Naive thymus-derived CD8-positive, alpha-beta T cell (primary cell): ENCODE results near the gene PMS2. TPM values are rescaled to one million over a fixed set of nuclear protein-coding genes. Genes with fewer than 3 reads are reported as not detected.
A peak's percentile ranks its signal among the peaks of the same experiment; 100 is the strongest.
"Not testable (repeated sequence)": the region's sequence is repeated elsewhere in the genome, so short reads cannot be mapped to it uniquely, and the experiment has no call there.

Experiments
- ATAC-seq, 2 donors: fragments of 150-1000 bp; cut with Tn5 transposase in 1 of 2; sonication (Bioruptor Pico), chemical (Tn5 transposase) in 1 of 2; 1 replicate in 1 of 2; 2 replicates in 1 of 2; pipeline ENCODE4 v1.10.0; 2021; ENCODE audit warnings: mild to moderate bottlenecking in 2 of 2, moderate library complexity in 2 of 2
- POLR2A ChIA-PET: fragments of 350-600 bp; sonication (Branson Sonifier 250); formaldehyde crosslinking; loops from one replicate; lab custom pipeline; 2021; ENCODE audit warnings: antibody characterized with exemption; lab: Charles Lee
- DNase-seq, 10 donors: peaks; one replicate each; pipeline versions ENCODE4 v3.0.0 to v3.0.0-alpha.2; 2020 to 2022
- H3K27ac Mint-ChIP-seq, 10 donors: one replicate each; pipeline ENCODE4 v1.8.0; 2020 to 2022; ENCODE audit warnings: mild to moderate bottlenecking in 10 of 10, mixed read lengths in 10 of 10, moderate library complexity in 4 of 10, inconsistent platforms in 1 of 10
- H3K27me3 Mint-ChIP-seq, 5 donors: one replicate each; pipeline ENCODE4 v1.8.0; 2021 to 2022; ENCODE audit warnings: mixed read lengths in 5 of 5
- H3K36me3 Mint-ChIP-seq, 3 donors: one replicate each; pipeline ENCODE4 v1.8.0; 2020 to 2022; ENCODE audit warnings: mixed read lengths in 3 of 3, mild to moderate bottlenecking in 2 of 3, inconsistent platforms in 1 of 3
- H3K4me1 Mint-ChIP-seq, 4 donors: one replicate each; pipeline ENCODE4 v1.8.0; 2021 to 2022; ENCODE audit warnings: mixed read lengths in 4 of 4
- H3K4me3 Mint-ChIP-seq, 10 donors: one replicate each; pipeline ENCODE4 v1.8.0; 2020 to 2022; ENCODE audit warnings: mild to moderate bottlenecking in 10 of 10, mixed read lengths in 10 of 10, moderate library complexity in 6 of 10, inconsistent platforms in 1 of 10
- H3K9me3 Mint-ChIP-seq, 9 donors: one replicate each; pipeline ENCODE4 v1.8.0; 2020 to 2022; ENCODE audit warnings: mixed read lengths in 9 of 9, mild to moderate bottlenecking in 3 of 9, inconsistent platforms in 1 of 9, moderate library complexity in 1 of 9
- polyA plus RNA-seq, 3 donors: library from polyadenylated mRNA; unstranded; fragments of 300-500 nt; fragmentation: Illumina TruSeq; gene quantifications; one replicate each; pipeline ENCODE4 v1.2.3, GENCODE V29; 2021
- total RNA-seq, 8 experiments: library from RNA in 2 of 8; stranded (reverse) in 2 of 8; gene quantifications; one replicate each; pipeline ENCODE4 v1.2.3 and lab custom pipeline; 2021 to 2026

The PMS2 gene
- total and polyA plus RNA-seq, 5 experiments from 2014 or later: 9.8 to 22.8 (median 14.2) TPM

DNA sequence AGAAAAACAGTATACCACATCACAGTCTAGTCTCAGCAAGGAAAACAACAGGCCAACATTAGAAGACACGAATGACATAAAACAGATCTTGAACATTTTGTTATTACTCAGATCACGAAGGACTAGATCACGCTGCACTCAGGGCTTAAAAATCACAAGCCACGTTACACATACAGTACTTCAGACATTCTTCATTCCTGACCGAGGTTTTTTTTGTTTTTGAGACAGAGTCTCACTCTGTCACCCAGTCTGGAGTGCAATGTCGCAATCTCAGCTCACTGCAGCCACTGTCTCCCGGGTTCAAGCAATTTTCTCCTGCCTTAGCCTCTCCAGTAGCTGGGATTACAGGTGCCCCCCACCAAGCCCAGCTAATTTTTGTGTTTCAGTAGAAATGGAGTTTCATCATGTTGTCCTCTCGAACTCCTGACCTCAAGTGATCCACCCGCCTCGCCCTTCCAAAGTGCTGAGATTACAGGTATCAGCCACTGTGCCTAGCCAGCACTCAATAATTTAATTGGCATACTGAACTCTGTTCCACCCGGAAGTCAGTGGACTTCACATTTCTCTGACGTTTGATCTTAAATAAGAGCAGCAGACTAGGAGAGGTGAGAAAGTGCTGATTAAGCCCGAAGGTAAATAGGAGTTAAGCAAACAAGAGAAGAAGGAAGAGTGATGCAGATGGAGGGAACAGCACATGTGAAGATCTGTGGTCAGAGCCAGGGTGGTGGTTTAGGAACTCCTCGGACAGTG is 3.7 kb upstream of the PMS2 start:
- ATAC-seq: no peak
- POLR2A ChIA-PET: no interaction called here

GRCh38 chr7:6011541-6011940 is 2.7 kb upstream of the PMS2 start:
- DNase-seq (no peak), ATAC-seq (no peak)
- Mint-ChIP-seq H3K27me3 (no peaks in the 10 kb centered on the region), H3K4me1 (peaks cover 15 to 39% (median 30%) of the 10 kb centered on the region in 4 donors), H3K9me3 (no peaks in the 10 kb centered on the region), H3K36me3 (peaks cover 0 to 26% (median 0%) of the 10 kb centered on the region in 3 donors), H3K4me3 (peak overlapping the region in 2 of 10 donors; percentile 82 to 94), H3K27ac (peak overlapping the region in 6 of 10 donors; percentile 19 to 60 (median 36))
- POLR2A ChIA-PET: no interaction called here

More for the DNA sequence above, 3.7 kb upstream of the PMS2 start:
- Mint-ChIP-seq H3K9me3 (no peaks in the 10 kb centered on the region), H3K27me3 (no peaks in the 10 kb centered on the region), H3K27ac (peak overlapping the region; percentile 11 to 89 (median 63)), H3K4me3 (no peak overlapping the region), H3K4me1 (peaks cover 10 to 34% (median 23%) of the 10 kb centered on the region in 4 donors), H3K36me3 (peaks cover 0 to 35% (median 0%) of the 10 kb centered on the region in 3 donors)
- no peak for DNase-seq

GRCh38 chr7:6010370-6010769 is 1.5 kb upstream of the PMS2 start:
- H3K9me3 Mint-ChIP-seq, ATAC-seq, DNase-seq, H3K27me3 Mint-ChIP-seq: not testable (repeated sequence)
- Mint-ChIP-seq H3K36me3 (peaks cover 0 to 18% (median 0%) of the 10 kb centered on the region in 3 donors), H3K4me3 (peak overlapping the region; percentile 42 to 98 (median 82)), H3K4me1 (peaks cover 17 to 43% (median 32%) of the 10 kb centered on the region in 4 donors), H3K27ac (peak overlapping the region; percentile 49 to 97 (median 92))
- POLR2A ChIA-PET: interaction anchor here (0.8 to 2.4 kb wide), 2 partner anchors 14 to 204 kb away, joined by 3 to 9 read pairs; no protein-coding TSS in a partner anchor

- POLR2A ChIA-PET: interaction anchor here (0.5 to 2.4 kb wide), 7 partner anchors 11 to 324 kb away, joined by 3 to 9 read pairs (median 5); no protein-coding TSS in a partner anchor
- not testable (repeated sequence) for ATAC-seq, H3K9me3 Mint-ChIP-seq, DNase-seq, H3K27me3 Mint-ChIP-seq
- H3K4me1 Mint-ChIP-seq: peaks cover 17 to 45% (median 31%) of the 10 kb centered on the region in 4 donors
- peak overlapping the region in 6 of 10 donors; percentile 9 to 90 (median 42) for H3K27ac Mint-ChIP-seq
- peaks cover 0 to 22% (median 0%) of the 10 kb centered on the region in 3 donors for H3K36me3 Mint-ChIP-seq
- H3K4me3 Mint-ChIP-seq: peak overlapping the region; percentile 16 to 98 (median 94)
Measured at GRCh38 chr7:6007835-6008590, 836 bp downstream of the PMS2 start.

GRCh38 chr7:6007386-6007785 is 1.5 kb downstream of the PMS2 start:
- Mint-ChIP-seq H3K27me3 (no peaks in the 10 kb centered on the region), H3K9me3 (no peaks in the 10 kb centered on the region)
- POLR2A ChIA-PET: no interaction called here

GRCh38 chr7:5997210-5997808 is 11.5 kb downstream of the PMS2 start:
- POLR2A ChIA-PET: interaction anchor here (0.5 to 0.7 kb wide), 6 partner anchors 110 to 684 kb away, joined by 3 to 6 read pairs (median 3); no protein-coding TSS in a partner anchor
- Mint-ChIP-seq H3K4me3 (no peak overlapping the region), H3K27ac (peak overlapping the region in 4 of 10 donors; percentile 0 to 70 (median 42))

More at GRCh38 chr7:6007386-6007785, 1.5 kb downstream of the PMS2 start:
- Mint-ChIP-seq H3K4me1 (peaks cover 12 to 39% (median 27%) of the 10 kb centered on the region in 4 donors), H3K27ac (peak overlapping the region; percentile 1 to 81 (median 44)), H3K4me3 (peak overlapping the region; percentile 3 to 98 (median 58)), H3K36me3 (peaks cover 0 to 20% (median 2%) of the 10 kb centered on the region in 3 donors)
- no peak for DNase-seq
- ATAC-seq: no peak

GRCh38 chr7:5987061-5987460 is 21.8 kb downstream of the PMS2 start:
- H3K27me3 Mint-ChIP-seq, H3K4me3 Mint-ChIP-seq, H3K4me1 Mint-ChIP-seq, H3K9me3 Mint-ChIP-seq, DNase-seq, ATAC-seq, POLR2A ChIA-PET: not testable (repeated sequence)
- peaks cover 0 to 63% (median 7%) of the 10 kb centered on the region in 3 donors for H3K36me3 Mint-ChIP-seq
- peak overlapping the region in 1 of 10 donors; percentile 33 for H3K27ac Mint-ChIP-seq

More at GRCh38 chr7:5997210-5997808, 11.5 kb downstream of the PMS2 start:
- H3K4me1 Mint-ChIP-seq: peaks cover 0 to 1% (median 0%) of the 10 kb centered on the region in 4 donors
- peaks cover 0 to 88% (median 17%) of the 10 kb centered on the region in 3 donors for H3K36me3 Mint-ChIP-seq
- DNase-seq (peak; percentile 15 to 82 (median 48)), ATAC-seq (peak; percentile 72 to 82)
- H3K27me3 Mint-ChIP-seq: no peaks in the 10 kb centered on the region
- H3K9me3 Mint-ChIP-seq: no peaks in the 10 kb centered on the region

- H3K27ac Mint-ChIP-seq, H3K27me3 Mint-ChIP-seq, H3K9me3 Mint-ChIP-seq, ATAC-seq, H3K4me3 Mint-ChIP-seq, POLR2A ChIA-PET, DNase-seq, H3K4me1 Mint-ChIP-seq: not testable (repeated sequence)
- H3K36me3 Mint-ChIP-seq: peaks cover 0 to 32% (median 1%) of the 10 kb centered on the region in 3 donors
Measured at GRCh38 chr7:5979680-5980314, 29.1 kb downstream of the PMS2 start.

GRCh38 chr7:5973580-5973979 is 35.3 kb downstream of the PMS2 start:
- DNase-seq, H3K4me3 Mint-ChIP-seq, H3K4me1 Mint-ChIP-seq, H3K27me3 Mint-ChIP-seq, H3K36me3 Mint-ChIP-seq, POLR2A ChIA-PET, H3K27ac Mint-ChIP-seq, ATAC-seq, H3K9me3 Mint-ChIP-seq: not testable (repeated sequence)

DNA sequence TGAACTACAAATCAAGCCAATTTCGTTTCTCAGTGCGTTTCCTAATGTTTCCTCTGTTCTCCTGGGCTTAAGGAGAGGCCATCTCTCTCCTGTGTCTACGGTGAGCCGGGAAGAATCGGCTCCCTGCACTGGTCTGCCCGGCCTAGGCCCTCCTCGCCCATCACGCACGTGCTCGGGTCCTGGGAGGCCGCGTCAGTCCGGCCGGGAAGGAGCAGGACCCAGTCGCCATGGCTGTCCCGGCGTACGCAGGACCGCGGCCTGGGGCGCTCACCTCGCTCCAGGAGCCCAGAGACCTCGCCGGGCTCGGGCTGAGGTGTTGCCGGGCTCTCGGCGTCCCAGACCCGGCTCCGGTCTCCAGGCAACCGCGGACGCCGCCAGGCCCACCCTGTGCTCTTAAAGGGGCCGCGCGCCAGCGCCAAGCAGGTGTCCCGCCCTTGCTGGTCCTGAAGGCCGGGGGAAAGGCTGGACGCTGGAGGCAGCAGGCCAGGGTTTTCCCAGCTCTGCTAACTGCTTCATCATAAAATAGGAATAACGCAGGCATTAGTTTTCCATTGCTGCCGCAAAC is 38.4 kb downstream of the PMS2 start, which contains the start of gene RSPH10B:
Gene RSPH10B, minus strand, starts transcription at position 343 of the 565 bp plus-strand sequence. CDS start 3,573 bp downstream, outside the sequence.
- H3K4me3 Mint-ChIP-seq, ATAC-seq, H3K27ac Mint-ChIP-seq, H3K9me3 Mint-ChIP-seq, POLR2A ChIA-PET, H3K4me1 Mint-ChIP-seq, H3K36me3 Mint-ChIP-seq, DNase-seq, H3K27me3 Mint-ChIP-seq: not testable (repeated sequence)

GRCh38 chr7:5963810-5964209 is 45.0 kb downstream of the PMS2 start:
- H3K4me1 Mint-ChIP-seq, H3K9me3 Mint-ChIP-seq, H3K4me3 Mint-ChIP-seq, POLR2A ChIA-PET, H3K27ac Mint-ChIP-seq, ATAC-seq, H3K27me3 Mint-ChIP-seq, H3K36me3 Mint-ChIP-seq, DNase-seq: not testable (repeated sequence)
